ENCODE results near the gene ZNF618.

DNA sequence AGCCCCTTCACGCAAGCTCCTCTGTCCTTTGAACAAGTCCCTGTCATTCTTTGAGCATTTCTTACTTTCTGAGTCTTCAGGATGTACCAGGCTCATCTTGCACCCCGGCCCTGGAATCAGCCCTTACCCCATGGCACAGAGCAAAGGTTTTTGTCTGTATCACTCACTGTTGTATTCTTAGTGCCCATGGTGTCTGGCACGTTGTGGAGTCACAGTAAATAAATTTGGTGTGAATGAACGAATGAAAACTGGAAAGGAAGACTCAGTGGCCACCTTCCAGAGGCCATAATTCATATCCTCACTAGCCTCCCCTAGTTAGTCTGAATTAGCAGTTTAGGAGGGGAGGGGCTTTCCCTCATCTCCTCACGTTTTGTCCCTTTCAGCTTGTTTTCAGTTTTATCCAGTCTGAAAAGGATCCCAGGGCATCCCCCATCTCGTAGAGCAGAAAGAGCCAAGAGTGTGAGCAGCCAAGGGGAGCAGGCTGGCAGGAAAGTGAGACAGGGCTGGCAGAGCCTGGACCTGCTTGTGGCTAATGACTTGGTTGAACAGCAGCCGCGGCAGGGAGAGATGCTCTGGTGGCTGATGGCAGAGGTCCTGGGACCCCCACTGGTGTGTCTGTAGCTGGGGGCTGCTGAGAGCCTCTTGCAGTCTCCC is 42.7 kb downstream of the ZNF618 start:
- TF ChIP-seq, protein P1, sequence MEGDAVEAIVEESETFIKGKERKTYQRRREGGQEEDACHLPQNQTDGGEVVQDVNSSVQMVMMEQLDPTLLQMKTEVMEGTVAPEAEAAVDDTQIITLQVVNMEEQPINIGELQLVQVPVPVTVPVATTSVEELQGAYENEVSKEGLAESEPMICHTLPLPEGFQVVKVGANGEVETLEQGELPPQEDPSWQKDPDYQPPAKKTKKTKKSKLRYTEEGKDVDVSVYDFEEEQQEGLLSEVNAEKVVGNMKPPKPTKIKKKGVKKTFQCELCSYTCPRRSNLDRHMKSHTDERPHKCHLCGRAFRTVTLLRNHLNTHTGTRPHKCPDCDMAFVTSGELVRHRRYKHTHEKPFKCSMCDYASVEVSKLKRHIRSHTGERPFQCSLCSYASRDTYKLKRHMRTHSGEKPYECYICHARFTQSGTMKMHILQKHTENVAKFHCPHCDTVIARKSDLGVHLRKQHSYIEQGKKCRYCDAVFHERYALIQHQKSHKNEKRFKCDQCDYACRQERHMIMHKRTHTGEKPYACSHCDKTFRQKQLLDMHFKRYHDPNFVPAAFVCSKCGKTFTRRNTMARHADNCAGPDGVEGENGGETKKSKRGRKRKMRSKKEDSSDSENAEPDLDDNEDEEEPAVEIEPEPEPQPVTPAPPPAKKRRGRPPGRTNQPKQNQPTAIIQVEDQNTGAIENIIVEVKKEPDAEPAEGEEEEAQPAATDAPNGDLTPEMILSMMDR (IDR thresholded peaks at IDR 0.05) = no peak
- no peak for TF ChIP-seq POLR2A (IDR thresholded peaks at IDR 0.05)

All from prostate gland (tissue), 2 donors.